Stimulated activated effector memory CD8-positive, alpha-beta T cell treated with anti-CD3 and anti-CD28 coated beads, Interleukin-12 subunit alpha, Interleukin-12 subunit beta, amount 100 ng/mL, for 72 hours (primary cell): ENCODE results near the gene GPX8.
A peak's percentile ranks its signal among the peaks of the same experiment; 100 is the strongest.

ENCODE experiments used
- ATAC-seq: fragments of 150-1000 bp; cut with Tn5 transposase; 2 replicates; pipeline ENCODE4 v1.10.0; 2021
- DNase-seq, 2 donors: peaks; one replicate each; pipeline ENCODE4 v3.0.0; 2021 to 2022; ENCODE audit warnings: low spot score in 2 of 2
- H3K27ac Mint-ChIP-seq: one replicate; pipeline ENCODE4 v1.8.0; 2022; ENCODE audit warnings: mild to moderate bottlenecking, mixed read lengths
- H3K36me3 Mint-ChIP-seq: one replicate; pipeline ENCODE4 v1.8.0; 2022; ENCODE audit warnings: mild to moderate bottlenecking, mixed read lengths
- H3K4me1 Mint-ChIP-seq: one replicate; pipeline ENCODE4 v1.8.0; 2022; ENCODE audit warnings: mixed read lengths
- H3K4me3 Mint-ChIP-seq: one replicate; pipeline ENCODE4 v1.8.0; 2022; ENCODE audit warnings: mild to moderate bottlenecking, mixed read lengths
- H3K9me3 Mint-ChIP-seq: one replicate; pipeline ENCODE4 v1.8.0; 2022; ENCODE audit warnings: mixed read lengths

Gene GPX8

GRCh38 chr5:55159763-55160492 is at the start of gene GPX8:
Gene GPX8 (plus strand): TSS chr5:55160171. CDS start chr5:55160193, 22 bp downstream.
- H3K36me3 Mint-ChIP-seq = no peaks in the 10 kb centered on the region
- H3K4me3 Mint-ChIP-seq = no peak within 1 kb of the TSS
- ATAC-seq (peak; percentile 67), DNase-seq (no peak)
- no peaks in the 10 kb centered on the region for H3K9me3 Mint-ChIP-seq
- H3K4me1 Mint-ChIP-seq = no peaks in the 10 kb centered on the region
- no peak within 1 kb of the TSS for H3K27ac Mint-ChIP-seq

GRCh38 chr5:55110217-55110616 is 49.8 kb upstream of the GPX8 start:
- DNase-seq (no peak), ATAC-seq (no peak)
- no peak overlapping the region for H3K4me3 Mint-ChIP-seq
- H3K4me1 Mint-ChIP-seq = peaks cover 40% of the 10 kb centered on the region
- H3K36me3 Mint-ChIP-seq = peaks cover 58% of the 10 kb centered on the region
- H3K27ac Mint-ChIP-seq = no peak overlapping the region
- no peaks in the 10 kb centered on the region for H3K9me3 Mint-ChIP-seq

GRCh38 chr5:55113327-55113726 is 46.6 kb upstream of the GPX8 start:
- Mint-ChIP-seq H3K36me3 (peaks cover 30% of the 10 kb centered on the region), H3K9me3 (no peaks in the 10 kb centered on the region), H3K27ac (peak overlapping the region; percentile 6), H3K4me1 (peaks cover 20% of the 10 kb centered on the region), H3K4me3 (no peak overlapping the region)
- ATAC-seq (peak; percentile 43), DNase-seq (no peak)

GRCh38 chr5:55114061-55114460 is 45.9 kb upstream of the GPX8 start:
- ATAC-seq (no peak), DNase-seq (no peak)
- Mint-ChIP-seq H3K4me3 (no peak overlapping the region), H3K36me3 (peaks cover 22% of the 10 kb centered on the region), H3K9me3 (no peaks in the 10 kb centered on the region), H3K4me1 (peaks cover 14% of the 10 kb centered on the region), H3K27ac (peak overlapping the region; percentile 6)

- Mint-ChIP-seq H3K9me3 (no peaks in the 10 kb centered on the region), H3K36me3 (no peaks in the 10 kb centered on the region), H3K27ac (no peak overlapping the region), H3K4me1 (no peaks in the 10 kb centered on the region), H3K4me3 (no peak overlapping the region)
- DNase-seq (no peak), ATAC-seq (no peak)
These were observed 36.6 kb upstream of the GPX8 start for GRCh38 chr5:55123365-55123764.

- H3K9me3 Mint-ChIP-seq = peaks cover 11% of the 10 kb centered on the region
- peak; percentile 99 for ATAC-seq
- H3K27ac Mint-ChIP-seq = peak overlapping the region; percentile 68
- DNase-seq = peak in 1 of 2 donors; percentile 56
- H3K4me1 Mint-ChIP-seq = peaks cover 13% of the 10 kb centered on the region
- H3K36me3 Mint-ChIP-seq = peaks cover 7% of the 10 kb centered on the region
- H3K4me3 Mint-ChIP-seq = peak overlapping the region; percentile 42
These were observed 25.8 kb upstream of the GPX8 start for GRCh38 chr5:55134053-55134722.

- ATAC-seq (no peak), DNase-seq (no peak)
- no peak overlapping the region for H3K27ac Mint-ChIP-seq
- peaks cover 23% of the 10 kb centered on the region for H3K4me1 Mint-ChIP-seq
- no peak overlapping the region for H3K4me3 Mint-ChIP-seq
- H3K36me3 Mint-ChIP-seq = peaks cover 7% of the 10 kb centered on the region
- peaks cover under 1% of the 10 kb centered on the region for H3K9me3 Mint-ChIP-seq
These were observed 23.4 kb upstream of the GPX8 start for GRCh38 chr5:55136521-55136920.

GRCh38 chr5:55140908-55141665 is 18.9 kb upstream of the GPX8 start:
- DNase-seq (no peak), ATAC-seq (peak; percentile 31)
- H3K36me3 Mint-ChIP-seq = no peaks in the 10 kb centered on the region
- H3K4me3 Mint-ChIP-seq = peak overlapping the region; percentile 26
- H3K27ac Mint-ChIP-seq = peak overlapping the region; percentile 69
- no peaks in the 10 kb centered on the region for H3K9me3 Mint-ChIP-seq
- H3K4me1 Mint-ChIP-seq = peaks cover 28% of the 10 kb centered on the region

GRCh38 chr5:55141945-55142690 is 17.9 kb upstream of the GPX8 start:
- ATAC-seq = peak; percentile 86
- H3K9me3 Mint-ChIP-seq = no peaks in the 10 kb centered on the region

GRCh38 chr5:55143624-55144023 is 16.3 kb upstream of the GPX8 start:
- H3K9me3 Mint-ChIP-seq = no peaks in the 10 kb centered on the region
- DNase-seq = no peak
- ATAC-seq = no peak
- H3K27ac Mint-ChIP-seq = no peak overlapping the region
- no peak overlapping the region for H3K4me3 Mint-ChIP-seq
- H3K36me3 Mint-ChIP-seq = no peaks in the 10 kb centered on the region
- peaks cover 35% of the 10 kb centered on the region for H3K4me1 Mint-ChIP-seq

More at GRCh38 chr5:55141945-55142690, 17.9 kb upstream of the GPX8 start:
- peak in 1 of 2 donors; percentile 70 for DNase-seq
- Mint-ChIP-seq H3K4me3 (peak overlapping the region; percentile 26), H3K36me3 (no peaks in the 10 kb centered on the region), H3K4me1 (peaks cover 35% of the 10 kb centered on the region), H3K27ac (peak overlapping the region; percentile 69)

- no peak for ATAC-seq
- DNase-seq = no peak
- no peaks in the 10 kb centered on the region for H3K36me3 Mint-ChIP-seq
- H3K9me3 Mint-ChIP-seq = no peaks in the 10 kb centered on the region
- H3K4me3 Mint-ChIP-seq = peak overlapping the region; percentile 52
- no peak overlapping the region for H3K27ac Mint-ChIP-seq
- peaks cover 29% of the 10 kb centered on the region for H3K4me1 Mint-ChIP-seq
These were observed 13.9 kb upstream of the GPX8 start for GRCh38 chr5:55146080-55146479.

GRCh38 chr5:55146543-55147151 is 13.3 kb upstream of the GPX8 start:
- Mint-ChIP-seq H3K27ac (no peak overlapping the region), H3K4me3 (peak overlapping the region; percentile 52), H3K4me1 (peaks cover 23% of the 10 kb centered on the region), H3K9me3 (no peaks in the 10 kb centered on the region), H3K36me3 (no peaks in the 10 kb centered on the region)
- ATAC-seq = peak; percentile 86
- peak; percentile 78 to 90 for DNase-seq

GRCh38 chr5:55149308-55149795 is 10.6 kb upstream of the GPX8 start:
- H3K9me3 Mint-ChIP-seq = no peaks in the 10 kb centered on the region
- H3K4me1 Mint-ChIP-seq = peaks cover 15% of the 10 kb centered on the region
- H3K4me3 Mint-ChIP-seq = no peak overlapping the region
- H3K36me3 Mint-ChIP-seq = no peaks in the 10 kb centered on the region
- ATAC-seq = no peak
- no peak overlapping the region for H3K27ac Mint-ChIP-seq
- DNase-seq = no peak
